T-helper 1 cell (primary cell): Measurements from ENCODE around the gene SMAD3.

ENCODE experiments used
- DNase-seq, 5 donors: peaks; one replicate each; pipeline ENCODE4 v3.0.0-alpha.2; 2012 to 2020

The SMAD3 gene

DNA sequence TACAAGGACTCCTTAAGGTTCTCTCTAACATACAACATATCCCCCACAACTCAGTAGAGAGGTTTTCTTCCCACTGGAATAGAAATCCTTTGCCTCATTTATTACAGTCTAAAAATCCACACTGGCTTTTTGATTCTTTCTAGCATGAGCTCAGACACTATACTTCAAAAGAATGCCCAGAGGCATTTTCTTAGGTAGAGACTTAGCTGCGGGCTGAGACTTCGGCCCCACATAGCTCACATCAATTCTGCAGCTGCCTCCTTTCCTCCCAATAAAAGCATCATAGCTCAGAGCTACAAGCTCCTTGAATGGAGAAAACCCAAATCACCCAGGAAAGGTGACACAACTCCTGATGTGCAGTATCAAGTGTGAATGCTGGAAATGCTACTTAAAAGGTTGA is 136.7 kb downstream of the SMAD3 start:
- no peak for DNase-seq

- no peak for DNase-seq
These were observed 137.6 kb downstream of the SMAD3 start for GRCh38 chr15:67202991-67203390.

DNA sequence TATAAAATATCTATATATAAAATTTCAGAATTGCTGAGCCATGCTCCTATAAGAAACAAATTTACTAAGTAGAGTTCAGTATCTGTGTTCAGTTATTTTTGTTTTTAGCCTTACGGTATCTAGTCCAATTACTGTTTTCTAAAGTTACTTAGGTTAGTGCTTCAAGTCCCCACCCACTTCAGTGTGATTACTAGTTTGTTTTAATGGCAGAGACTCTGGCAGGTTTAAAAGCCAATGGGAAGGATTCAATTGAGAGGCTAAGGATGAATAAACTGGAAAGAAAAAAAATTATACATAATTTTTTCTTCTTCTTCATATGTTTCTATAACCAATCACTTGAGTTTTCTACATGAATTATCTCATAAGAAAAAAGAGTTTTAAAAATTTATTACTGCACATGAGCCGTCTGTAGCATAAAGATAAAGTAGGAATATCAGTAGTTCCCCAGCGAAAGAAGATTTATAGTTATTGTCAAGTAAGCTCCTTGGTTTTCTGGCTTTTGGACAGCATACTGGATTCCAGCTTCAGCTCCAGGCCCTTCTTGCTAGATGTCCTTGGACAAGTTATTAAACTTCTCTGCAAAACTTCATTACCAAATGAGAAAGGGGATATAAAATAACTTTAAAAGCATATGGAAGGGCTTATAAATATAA is 142.3 kb downstream of the SMAD3 start:
- no peak for DNase-seq

GRCh38 chr15:67208396-67208795 is 143.0 kb downstream of the SMAD3 start:
- no peak for DNase-seq

GRCh38 chr15:67210555-67211168 is 145.3 kb downstream of the SMAD3 start:
- DNase-seq = no peak

DNA sequence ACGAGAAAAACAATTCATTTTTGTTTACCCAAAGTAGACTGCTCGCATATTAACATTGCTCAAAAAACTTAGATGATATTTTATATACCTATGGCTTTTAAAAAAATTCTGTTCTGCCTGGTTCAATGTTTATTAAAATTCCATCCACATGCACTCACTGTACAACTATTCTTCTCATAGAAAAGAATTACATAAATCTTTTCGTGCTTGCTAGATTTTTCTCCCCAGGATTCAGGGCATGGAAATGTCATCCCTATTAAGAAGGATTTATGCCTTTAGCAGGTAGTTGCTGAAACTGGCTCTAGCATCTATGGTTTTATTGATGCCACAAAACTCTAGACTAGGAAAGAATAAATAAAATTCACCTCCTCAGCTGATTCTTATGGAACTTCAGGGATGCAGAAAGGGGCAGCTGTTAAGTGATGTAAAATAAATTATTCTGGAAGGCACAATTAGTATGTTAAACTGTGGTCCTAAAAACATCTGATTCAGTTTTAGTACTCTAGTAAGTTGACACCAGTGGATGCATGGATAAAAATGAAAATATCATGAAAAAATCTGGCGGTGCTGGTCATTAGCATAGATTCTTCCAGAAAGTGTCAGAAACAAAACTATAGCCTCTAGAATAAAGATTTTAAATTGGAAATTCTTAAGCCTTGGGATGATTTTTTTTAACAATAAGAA is 147.4 kb downstream of the SMAD3 start:
- no peak for DNase-seq

GRCh38 chr15:67215102-67215501 is 149.7 kb downstream of the SMAD3 start:
- no peak for DNase-seq

DNA sequence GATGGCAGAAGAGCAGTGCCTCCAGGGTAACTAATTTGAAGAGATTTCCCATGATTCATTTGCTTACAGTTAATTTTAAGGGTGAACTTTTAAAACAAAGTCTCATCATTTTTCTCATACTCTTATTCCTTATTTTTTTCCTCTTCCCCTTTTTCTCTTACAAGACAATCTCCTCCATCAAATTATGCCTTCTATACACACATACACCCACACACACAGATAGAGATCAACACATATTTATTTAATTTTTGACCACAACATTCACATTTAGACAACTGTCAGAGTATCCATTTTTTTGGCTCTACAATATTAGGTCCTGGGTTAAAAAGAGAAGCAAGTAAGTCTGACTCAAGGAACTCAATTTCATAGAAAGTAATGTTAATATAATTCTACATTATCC is 151.5 kb downstream of the SMAD3 start:
- no peak for DNase-seq

GRCh38 chr15:67218428-67218827 is 153.0 kb downstream of the SMAD3 start:
- no peak for DNase-seq

DNA sequence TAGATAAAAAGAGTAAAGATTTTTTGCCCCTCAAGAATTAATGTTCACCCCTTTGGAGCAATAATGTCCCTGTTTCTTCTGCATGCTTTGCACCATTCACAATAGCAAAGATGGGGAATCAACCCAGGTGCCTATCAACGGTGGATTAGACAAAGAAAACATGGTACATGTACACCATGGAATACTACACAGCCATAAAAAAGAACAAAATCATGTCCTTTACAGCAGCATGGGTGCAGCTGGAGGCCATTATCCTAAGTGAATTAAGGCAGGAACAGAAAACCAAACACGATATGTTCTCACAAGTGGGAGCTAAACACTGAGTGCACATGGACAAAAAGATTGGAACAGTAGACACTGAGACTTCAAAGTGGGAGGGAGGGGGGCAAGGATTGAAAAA is 153.9 kb downstream of the SMAD3 start:
- no peak for DNase-seq

- DNase-seq = no peak
These were observed 159.5 kb downstream of the SMAD3 start for GRCh38 chr15:67224889-67225288.

GRCh38 chr15:67225336-67225735 is 159.9 kb downstream of the SMAD3 start:
- no peak for DNase-seq

GRCh38 chr15:67227431-67227830 is 162.0 kb downstream of the SMAD3 start:
- no peak for DNase-seq

GRCh38 chr15:67227846-67228245 is 162.4 kb downstream of the SMAD3 start:
- no peak for DNase-seq

DNA sequence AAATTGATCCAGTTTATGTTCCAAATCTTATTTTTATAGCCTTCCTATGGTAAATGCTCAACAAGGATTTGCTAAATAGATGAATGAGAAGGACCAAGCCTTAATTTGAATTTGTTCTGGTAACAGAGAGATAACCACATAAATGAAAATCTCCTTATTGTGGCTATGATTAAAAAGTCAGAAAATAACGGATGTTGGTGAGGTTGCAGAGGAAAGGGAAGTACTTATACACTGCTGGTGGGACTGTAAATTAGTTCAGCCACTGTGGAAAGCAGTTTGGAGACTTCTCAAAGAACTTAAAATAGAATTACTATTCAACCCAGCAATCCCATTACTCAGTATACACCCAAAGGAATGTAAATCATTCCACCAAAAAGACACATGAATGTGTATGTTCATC is 162.9 kb downstream of the SMAD3 start:
- DNase-seq = no peak

- no peak for DNase-seq
These were observed 165.1 kb downstream of the SMAD3 start for GRCh38 chr15:67230504-67230903.

DNA sequence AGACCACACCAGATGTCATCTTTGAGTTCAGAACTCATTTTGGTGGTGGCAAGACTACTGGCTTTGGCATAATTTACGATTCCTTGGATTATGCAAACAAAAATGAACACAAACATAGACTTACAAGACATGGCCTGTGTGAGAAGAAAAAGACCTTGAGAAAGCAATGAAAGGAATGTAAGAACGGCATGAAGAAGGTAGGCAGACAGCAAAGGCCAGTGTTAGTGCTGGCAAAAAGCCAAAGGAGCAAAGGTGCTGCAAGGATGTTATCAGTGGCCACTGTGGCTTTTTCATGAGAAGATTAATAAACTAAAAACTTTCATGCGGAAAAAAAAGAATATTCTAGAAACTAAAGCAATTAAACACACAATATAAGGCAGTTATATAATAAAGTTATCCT is 167.2 kb downstream of the SMAD3 start:
- DNase-seq = no peak

- DNase-seq = peak in 3 of 5 donors; percentile 14 to 61 (median 20)
These were observed 175.1 kb downstream of the SMAD3 start for GRCh38 chr15:67240235-67241131.

DNA sequence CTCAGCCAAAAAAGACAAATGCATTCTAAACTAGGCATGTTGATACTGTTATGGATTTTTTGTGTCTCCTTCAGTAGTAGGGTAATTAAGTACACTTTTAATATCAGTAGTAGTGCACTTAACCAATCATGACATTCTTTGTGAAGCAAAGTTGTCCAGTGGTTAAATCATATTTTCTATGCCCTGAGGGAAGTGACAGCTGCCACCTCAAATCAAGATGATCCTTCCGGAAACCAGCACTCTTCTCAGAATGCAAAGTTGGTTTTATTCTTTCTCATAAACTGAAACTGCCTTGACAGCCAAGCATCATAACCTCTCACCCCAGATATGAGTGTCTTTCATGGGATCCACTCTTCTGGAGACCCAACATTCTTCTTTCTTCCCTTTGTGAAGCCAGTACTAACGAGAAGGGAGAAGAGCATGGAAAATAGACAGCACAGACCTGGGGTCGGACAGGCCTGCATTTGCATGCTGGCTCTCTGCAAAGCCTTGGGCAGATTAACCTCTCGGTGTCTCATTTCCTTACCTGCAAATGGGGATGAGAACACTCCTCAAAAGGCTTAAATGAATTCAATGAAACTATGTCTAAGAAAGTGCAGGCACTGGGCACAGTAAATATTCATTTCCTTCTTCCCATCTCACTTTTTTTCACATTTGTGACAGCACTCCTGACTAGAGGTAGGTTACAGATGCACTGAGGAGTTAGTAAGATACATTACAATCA is 175.9 kb downstream of the SMAD3 start:
- DNase-seq = peak in 1 of 5 donors; percentile 89

DNA sequence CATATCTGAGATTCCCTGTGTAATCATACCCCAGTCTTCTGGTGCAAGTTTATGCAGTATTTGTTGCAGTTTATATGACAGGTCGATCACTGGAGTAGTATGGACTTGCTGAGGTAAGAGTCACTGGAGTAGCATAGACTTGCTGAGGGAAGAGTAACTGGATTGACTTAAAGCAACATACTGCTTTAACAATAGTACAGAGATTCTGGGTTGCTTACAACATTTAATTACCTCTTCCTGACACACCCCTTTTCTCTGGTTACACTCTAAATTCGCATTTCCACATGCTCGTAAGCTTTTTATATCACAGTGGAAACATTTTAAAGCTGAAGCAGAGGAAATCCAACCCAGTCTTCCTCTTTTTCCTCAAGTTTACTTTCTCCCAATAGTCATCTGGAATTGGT is 177.3 kb downstream of the SMAD3 start:
- peak in 1 of 5 donors; percentile 16 for DNase-seq
